EL (cell line): ENCODE results near the gene RILP.

Experiments used
- DNase-seq: peaks from one replicate; pipeline ENCODE4 v3.0.0-alpha.2; 2016

Gene RILP

GRCh38 chr17:1597861-1598342 lies 51.8 kb downstream of the RILP start:
- no peak for DNase-seq
